H1 (cell line): Measurements from ENCODE around the gene SYNCRIP.

ENCODE experiments used
- ATF3 ChIP-seq: IDR thresholded peaks from 2 replicates; pipeline ENCODE4 v1.6.1; 2011; ENCODE audit warnings: low read depth, mild to moderate bottlenecking, low read length; ENCODE audit not compliant: insufficient read depth
- CTCF ChIP-seq, 3 experiments: IDR thresholded peaks; 1 replicate in 2 of 3; 2 replicates in 1 of 3; pipeline versions ENCODE4 v1.5.1 to v1.6.1; 2011; ENCODE audit warnings: low read length in 3 of 3, mild to moderate bottlenecking in 3 of 3, inconsistent platforms in 2 of 3, low read depth in 1 of 3, moderate library complexity in 1 of 3; ENCODE audit not compliant: insufficient read depth in 1 of 3; ENCODE audit errors: control extremely low read depth in 1 of 3
- KDM5A ChIP-seq: fragments of 200-600 bp; IDR thresholded peaks from 2 replicates; pipeline ENCODE4 v1.7.1; 2012; ENCODE audit warnings: mild to moderate bottlenecking, low read length, inconsistent platforms, mixed read lengths
- RAD21 ChIP-seq, 2 experiments: IDR thresholded peaks in 1 of 2; conservative IDR thresholded peaks in 1 of 2; 2 replicates each; pipeline ENCODE4 v1.6.1; 2011; ENCODE audit warnings: low read depth in 2 of 2, low read length in 2 of 2, improper control_type of control experiment in 1 of 2, inconsistent platforms in 1 of 2, mild to moderate bottlenecking in 1 of 2, moderate library complexity in 1 of 2
- RFX5 ChIP-seq: IDR thresholded peaks from 2 replicates; pipeline ENCODE4 v1.6.1; 2011; ENCODE audit warnings: low read depth, low read length, improper control_type of control experiment, borderline replicate concordance
- TAF1 ChIP-seq: IDR thresholded peaks from 2 replicates; pipeline ENCODE4 v1.6.1; 2011; ENCODE audit warnings: mild to moderate bottlenecking, low read depth, low read length
- TCF12 ChIP-seq: IDR thresholded peaks from 2 replicates; pipeline ENCODE4 v1.6.1; 2011; ENCODE audit warnings: low read depth, mild to moderate bottlenecking, low read length
- USF2 ChIP-seq: IDR thresholded peaks from 2 replicates; pipeline ENCODE4 v1.6.1; 2011; ENCODE audit warnings: low read length, improper control_type of control experiment

- no peak for TF ChIP-seq ATF3
- no peak for TF ChIP-seq TCF12
- no peak for TF ChIP-seq KDM5A
- no peak for TF ChIP-seq TAF1
- TF ChIP-seq RAD21 (IDR thresholded peaks at IDR 0.05 in 1 of 2, conservative IDR thresholded peaks at IDR 0.05 in 1 of 2; ENCODE audit: low read depth in 2 of 2, low read length in 2 of 2) = no peak
- no peak for TF ChIP-seq RFX5
- TF ChIP-seq CTCF (IDR thresholded peaks at IDR 0.05; ENCODE audit: control extremely low read depth in 1 of 3, insufficient read depth in 1 of 3, low read depth in 1 of 3, low read length in 3 of 3) = no peak
- no peak for TF ChIP-seq USF2
These were observed 41.9 kb downstream of the SYNCRIP start for GRCh38 chr6:85600713-85601313.
